HL-60 (cell line): ENCODE data around the gene FNDC10.

Source experiments
- POLR2AphosphoS5 ChIP-seq: IDR thresholded peaks from 2 replicates; pipeline ENCODE4 v1.6.1; 2012; ENCODE audit warnings: low read depth
- REST ChIP-seq: IDR thresholded peaks from 2 replicates; pipeline ENCODE4 v1.6.1; 2012; ENCODE audit warnings: low read depth; ENCODE audit not compliant: insufficient replicate concordance
- TF ChIP-seq, protein P1 (sequence below): IDR thresholded peaks from one replicate; pipeline ENCODE4 v1.5.1; 2011; ENCODE audit warnings: low read length, control low read depth, inconsistent platforms; ENCODE audit not compliant: insufficient read depth

GRCh38 chr1:1604374-1605033 is 4.6 kb upstream of the FNDC10 start:
- TF ChIP-seq, protein P1, sequence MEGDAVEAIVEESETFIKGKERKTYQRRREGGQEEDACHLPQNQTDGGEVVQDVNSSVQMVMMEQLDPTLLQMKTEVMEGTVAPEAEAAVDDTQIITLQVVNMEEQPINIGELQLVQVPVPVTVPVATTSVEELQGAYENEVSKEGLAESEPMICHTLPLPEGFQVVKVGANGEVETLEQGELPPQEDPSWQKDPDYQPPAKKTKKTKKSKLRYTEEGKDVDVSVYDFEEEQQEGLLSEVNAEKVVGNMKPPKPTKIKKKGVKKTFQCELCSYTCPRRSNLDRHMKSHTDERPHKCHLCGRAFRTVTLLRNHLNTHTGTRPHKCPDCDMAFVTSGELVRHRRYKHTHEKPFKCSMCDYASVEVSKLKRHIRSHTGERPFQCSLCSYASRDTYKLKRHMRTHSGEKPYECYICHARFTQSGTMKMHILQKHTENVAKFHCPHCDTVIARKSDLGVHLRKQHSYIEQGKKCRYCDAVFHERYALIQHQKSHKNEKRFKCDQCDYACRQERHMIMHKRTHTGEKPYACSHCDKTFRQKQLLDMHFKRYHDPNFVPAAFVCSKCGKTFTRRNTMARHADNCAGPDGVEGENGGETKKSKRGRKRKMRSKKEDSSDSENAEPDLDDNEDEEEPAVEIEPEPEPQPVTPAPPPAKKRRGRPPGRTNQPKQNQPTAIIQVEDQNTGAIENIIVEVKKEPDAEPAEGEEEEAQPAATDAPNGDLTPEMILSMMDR, result no peak
- no peak for TF ChIP-seq POLR2AphosphoS5
- TF ChIP-seq REST, result no peak
